Mesenchymal stem cell (in vitro differentiated cells and primary cell): ENCODE results near the gene EDEM1.

ENCODE experiments used
- DNase-seq: peaks from one replicate; pipeline ENCODE4 v3.0.0-alpha.2; 2013
- H2AFZ ChIP-seq: one replicate; pipeline ENCODE4 v1.6.1; 2013; ENCODE audit warnings: low read depth, mild to moderate bottlenecking, control low read depth, inconsistent platforms, low read length, moderate library complexity
- H2AK5ac ChIP-seq: 2 replicates; pipeline ENCODE4 v1.6.1; 2013; ENCODE audit warnings: low read length, moderate library complexity, mild to moderate bottlenecking, inconsistent platforms; ENCODE audit not compliant: severe bottlenecking
- H2BK120ac ChIP-seq: one replicate; pipeline ENCODE4 v1.6.1; 2013; ENCODE audit warnings: low read depth, mild to moderate bottlenecking, inconsistent platforms, low read length, moderate library complexity
- H2BK12ac ChIP-seq, 2 experiments: one replicate each; pipeline ENCODE4 v1.6.1; 2013; ENCODE audit warnings: inconsistent platforms in 2 of 2, low read length in 2 of 2, mild to moderate bottlenecking in 2 of 2, moderate library complexity in 2 of 2, control low read depth in 1 of 2
- H2BK15ac ChIP-seq: one replicate; pipeline ENCODE4 v1.6.1; 2013; ENCODE audit warnings: mild to moderate bottlenecking, low read depth, inconsistent platforms; ENCODE audit not compliant: poor library complexity, severe bottlenecking
- H2BK5ac ChIP-seq: 2 replicates; pipeline ENCODE4 v1.6.1; 2013; ENCODE audit warnings: low read depth, mild to moderate bottlenecking, low read length, control low read depth, inconsistent platforms; ENCODE audit not compliant: poor library complexity, severe bottlenecking
- H3K14ac ChIP-seq, 2 experiments: one replicate each; pipeline ENCODE4 v1.6.1; 2013; ENCODE audit warnings: inconsistent platforms in 2 of 2, low read length in 2 of 2, control low read depth in 1 of 2, mild to moderate bottlenecking in 1 of 2, moderate library complexity in 1 of 2
- H3K18ac ChIP-seq, 2 experiments: one replicate each; pipeline ENCODE4 v1.6.1; 2013; ENCODE audit warnings: inconsistent platforms in 2 of 2, low read length in 2 of 2, control low read depth in 1 of 2, low read depth in 1 of 2, mild to moderate bottlenecking in 1 of 2
- H3K23ac ChIP-seq, 2 experiments: one replicate each; pipeline ENCODE4 v1.6.1; 2013; ENCODE audit warnings: inconsistent platforms in 2 of 2, low read length in 2 of 2, mild to moderate bottlenecking in 2 of 2, moderate library complexity in 2 of 2, control low read depth in 1 of 2
- H3K27ac ChIP-seq: 2 replicates; pipeline ENCODE4 v1.5.1; 2013; ENCODE audit warnings: mild to moderate bottlenecking, moderate library complexity, low read length, control low read depth, inconsistent platforms; ENCODE audit not compliant: poor library complexity, severe bottlenecking
- H3K27me3 ChIP-seq, 2 experiments: 2 replicates each; pipeline versions ENCODE4 v1.6.1 to v1.7.0; 2013; ENCODE audit warnings: low read length in 2 of 2, mild to moderate bottlenecking in 2 of 2, moderate library complexity in 2 of 2, control low read depth in 1 of 2, inconsistent platforms in 1 of 2; ENCODE audit not compliant: control insufficient read depth in 1 of 2, insufficient read depth in 1 of 2
- H3K36me3 ChIP-seq, 2 experiments: 2 replicates each; pipeline versions ENCODE4 v1.6.1 to v1.7.0; 2013; ENCODE audit warnings: low read length in 2 of 2, control low read depth in 1 of 2, inconsistent platforms in 1 of 2, low read depth in 1 of 2, mild to moderate bottlenecking in 1 of 2; ENCODE audit not compliant: insufficient read depth in 2 of 2, control insufficient read depth in 1 of 2
- H3K4ac ChIP-seq, 2 experiments: one replicate each; pipeline ENCODE4 v1.6.1; 2013; ENCODE audit warnings: inconsistent platforms in 2 of 2, low read length in 2 of 2, mild to moderate bottlenecking in 2 of 2, moderate library complexity in 2 of 2, control low read depth in 1 of 2, low read depth in 1 of 2
- H3K4me1 ChIP-seq: 2 replicates; pipeline ENCODE4 v1.6.1; 2013; ENCODE audit warnings: low read depth, low read length, control low read depth; ENCODE audit not compliant: control insufficient read depth, insufficient read depth
- H3K4me2 ChIP-seq: 2 replicates; pipeline ENCODE4 v1.6.1; 2013; ENCODE audit warnings: low read length, mild to moderate bottlenecking, inconsistent platforms; ENCODE audit not compliant: poor library complexity, severe bottlenecking
- H3K4me3 ChIP-seq, 2 experiments: 2 replicates each; pipeline versions ENCODE4 v1.5.1 to v1.7.0; 2013; ENCODE audit warnings: low read length in 2 of 2, mild to moderate bottlenecking in 2 of 2, control low read depth in 1 of 2, low read depth in 1 of 2; ENCODE audit not compliant: insufficient read depth in 1 of 2
- H3K79me1 ChIP-seq: replicated peaks from 2 replicates; pipeline ENCODE4 v1.6.1; 2013; ENCODE audit warnings: mild to moderate bottlenecking, control low read depth, low read length, inconsistent platforms; ENCODE audit not compliant: poor library complexity, severe bottlenecking
- H3K9ac ChIP-seq: 2 replicates; pipeline ENCODE4 v1.7.0; 2013; ENCODE audit warnings: mild to moderate bottlenecking, low read length, moderate library complexity
- H3K9me3 ChIP-seq: 2 replicates; pipeline ENCODE4 v1.7.0; 2013; ENCODE audit warnings: mild to moderate bottlenecking, low read length; ENCODE audit not compliant: control insufficient read depth
- H4K8ac ChIP-seq: one replicate; pipeline ENCODE4 v1.6.1; 2013; ENCODE audit warnings: inconsistent platforms, mild to moderate bottlenecking, low read length, moderate library complexity
- H4K91ac ChIP-seq: one replicate; pipeline ENCODE4 v1.6.1; 2013; ENCODE audit warnings: mild to moderate bottlenecking, low read length, inconsistent platforms
- WGBS: methylation state at CpG from one replicate; pipeline ENCODE4 v1.1.7; 2013; ENCODE audit warnings: mixed read lengths; 5-methylcytosine and 5-hydroxymethylcytosine counted together

The EDEM1 gene

GRCh38 chr3:5141760-5142159 lies 45.7 kb upstream of the EDEM1 start:
- Histone ChIP-seq H3K9ac (no peak overlapping the region), H3K18ac (no peak overlapping the region), H3K27ac (no peak overlapping the region), H3K14ac (no peak overlapping the region), H4K8ac (no peak overlapping the region), H2BK12ac (no peak overlapping the region), H3K4me3 (no peak overlapping the region), H3K27me3 (no peaks in the 10 kb centered on the region), H2BK120ac (no peak overlapping the region), H4K91ac (no peak overlapping the region), H3K4me1 (peaks cover 3% of the 10 kb centered on the region), H2BK5ac (no peak overlapping the region), H2BK15ac (no peak overlapping the region), H2AK5ac (no peak overlapping the region), H3K4ac (no peak overlapping the region), H2AFZ (no peak overlapping the region), H3K23ac (no peak overlapping the region), H3K79me1 (peaks cover 18% of the 10 kb centered on the region), H3K4me2 (no peak overlapping the region), H3K36me3 (peaks cover 0 to 9% of the 10 kb centered on the region in 2 experiments), H3K9me3 (peaks cover 4% of the 10 kb centered on the region)
- 99% methylated on average over 3 of the region's 4 CpGs for WGBS
- DNase-seq = no peak

- peaks cover 0 to 9% of the 10 kb centered on the region in 2 experiments for H3K36me3 ChIP-seq
- no peak overlapping the region for H3K4me2 ChIP-seq
- H3K18ac ChIP-seq = no peak overlapping the region
- DNase-seq = no peak
- H2BK12ac ChIP-seq = no peak overlapping the region
- H2AK5ac ChIP-seq = no peak overlapping the region
- H2AFZ ChIP-seq = no peak overlapping the region
- H2BK120ac ChIP-seq = no peak overlapping the region
- no peak overlapping the region for H3K4me3 ChIP-seq
- no peak overlapping the region for H2BK5ac ChIP-seq
- no peak overlapping the region for H3K14ac ChIP-seq
- peaks cover 20% of the 10 kb centered on the region for H3K79me1 ChIP-seq
- H3K4ac ChIP-seq = no peak overlapping the region
- WGBS = 100% methylated on average over 4 of the region's 4 CpGs
- H3K4me1 ChIP-seq = peaks cover 3% of the 10 kb centered on the region
- H3K27me3 ChIP-seq = no peaks in the 10 kb centered on the region
- H3K9ac ChIP-seq = no peak overlapping the region
- no peak overlapping the region for H3K23ac ChIP-seq
- H3K27ac ChIP-seq = no peak overlapping the region
- no peak overlapping the region for H4K91ac ChIP-seq
- H4K8ac ChIP-seq = no peak overlapping the region
- H2BK15ac ChIP-seq = no peak overlapping the region
- H3K9me3 ChIP-seq = peaks cover 4% of the 10 kb centered on the region
These were observed 44.0 kb upstream of the EDEM1 start for GRCh38 chr3:5143464-5143863.

GRCh38 chr3:5144316-5144994 lies 43.1 kb upstream of the EDEM1 start:
- no peak overlapping the region for H3K4ac ChIP-seq
- no peak overlapping the region for H3K18ac ChIP-seq
- H2BK15ac ChIP-seq = no peak overlapping the region
- H4K91ac ChIP-seq = no peak overlapping the region
- H2BK120ac ChIP-seq = no peak overlapping the region
- peaks cover 24% of the 10 kb centered on the region for H3K79me1 ChIP-seq
- no peak overlapping the region for H2AFZ ChIP-seq
- over 99% methylated on average over 5 of the region's 5 CpGs for WGBS
- H2BK5ac ChIP-seq = no peak overlapping the region
- H3K4me2 ChIP-seq = no peak overlapping the region
- no peaks in the 10 kb centered on the region for H3K27me3 ChIP-seq
- H2BK12ac ChIP-seq = no peak overlapping the region
- H2AK5ac ChIP-seq = no peak overlapping the region
- H4K8ac ChIP-seq = no peak overlapping the region
- peaks cover 6 to 9% of the 10 kb centered on the region in 2 experiments for H3K36me3 ChIP-seq
- peaks cover 4% of the 10 kb centered on the region for H3K9me3 ChIP-seq
- no peak overlapping the region for H3K14ac ChIP-seq
- no peak overlapping the region for H3K27ac ChIP-seq
- peaks cover 1% of the 10 kb centered on the region for H3K4me1 ChIP-seq
- no peak overlapping the region for H3K9ac ChIP-seq
- H3K23ac ChIP-seq = no peak overlapping the region
- no peak for DNase-seq
- no peak overlapping the region for H3K4me3 ChIP-seq

- Histone ChIP-seq H3K4me2 (no peak overlapping the region), H3K23ac (no peak overlapping the region), H3K27me3 (no peaks in the 10 kb centered on the region), H2BK12ac (no peak overlapping the region), H3K4me1 (peaks cover 1% of the 10 kb centered on the region), H3K14ac (no peak overlapping the region), H2AK5ac (no peak overlapping the region), H3K4ac (no peak overlapping the region), H4K91ac (no peak overlapping the region), H3K9ac (no peak overlapping the region), H3K36me3 (peaks cover 6 to 9% of the 10 kb centered on the region in 2 experiments), H2BK15ac (no peak overlapping the region), H2AFZ (no peak overlapping the region), H3K18ac (no peak overlapping the region), H4K8ac (no peak overlapping the region), H3K79me1 (peaks cover 24% of the 10 kb centered on the region), H3K9me3 (peaks cover 4% of the 10 kb centered on the region), H3K4me3 (no peak overlapping the region), H3K27ac (no peak overlapping the region), H2BK5ac (no peak overlapping the region), H2BK120ac (no peak overlapping the region)
- 98% methylated on average over 4 of the region's 5 CpGs for WGBS
- no peak for DNase-seq
These were observed 42.4 kb upstream of the EDEM1 start for GRCh38 chr3:5145120-5145519.
